CD14-positive monocyte (primary cell): ENCODE data around the gene WDR81. TPM values are rescaled to one million over a fixed set of nuclear protein-coding genes. Genes with fewer than 3 reads are reported as not detected.

Experiments used
- DNase-seq, 3 donors: peaks; one replicate each; pipeline ENCODE4 v3.0.0-alpha.2; 2011 to 2022
- H2AFZ ChIP-seq: 2 replicates; pipeline ENCODE4 v1.6.0; 2012; ENCODE audit warnings: mild to moderate bottlenecking, low read depth, low read length, inconsistent platforms; ENCODE audit not compliant: insufficient read depth, poor library complexity, severe bottlenecking
- H3K27ac ChIP-seq, 2 donors: 1 replicate in 1 of 2; 2 replicates in 1 of 2; pipeline ENCODE4 v1.5.1; 2012 to 2013; ENCODE audit warnings: low read length in 2 of 2, control low read depth in 1 of 2, inconsistent platforms in 1 of 2, low read depth in 1 of 2, mild to moderate bottlenecking in 1 of 2
- H3K27me3 ChIP-seq, 2 donors: one replicate each; pipeline versions ENCODE4 v1.6.0 to v1.6.1; 2011 to 2013; ENCODE audit warnings: low read length in 2 of 2; ENCODE audit not compliant: control insufficient read depth in 2 of 2, insufficient read depth in 2 of 2
- H3K36me3 ChIP-seq, 2 donors: replicated peaks in 1 of 2; 1 replicate in 1 of 2; 2 replicates in 1 of 2; pipeline versions ENCODE4 v1.5.1 to v1.6.1; 2012 to 2013; ENCODE audit warnings: low read length in 2 of 2, control low read depth in 1 of 2, inconsistent platforms in 1 of 2, mild to moderate bottlenecking in 1 of 2; ENCODE audit not compliant: insufficient read depth in 2 of 2, control insufficient read depth in 1 of 2
- H3K4me1 ChIP-seq, 2 donors: 1 replicate in 1 of 2; 2 replicates in 1 of 2; pipeline versions ENCODE4 v1.5.1 to v1.6.1; 2012 to 2013; ENCODE audit warnings: low read length in 2 of 2, control low read depth in 1 of 2, inconsistent platforms in 1 of 2, mild to moderate bottlenecking in 1 of 2, moderate library complexity in 1 of 2; ENCODE audit not compliant: insufficient read depth in 2 of 2, control insufficient read depth in 1 of 2
- H3K4me2 ChIP-seq: replicated peaks from 2 replicates; pipeline ENCODE3; 2012; ENCODE audit warnings: low read length, moderate library complexity, mild to moderate bottlenecking; ENCODE audit not compliant: poor library complexity, severe bottlenecking; ENCODE audit errors: extremely low read depth
- H3K4me3 ChIP-seq, 3 experiments: fragments of 200-600 bp in 1 of 3; sonication (generic) in 1 of 3; replicated peaks in 1 of 3; 1 replicate in 2 of 3; 2 replicates in 1 of 3; pipeline ENCODE4 v1.5.1; 2011 to 2013; ENCODE audit warnings: low read length in 3 of 3, mild to moderate bottlenecking in 3 of 3, control low read depth in 2 of 3, low read depth in 2 of 3, inconsistent platforms in 1 of 3, moderate library complexity in 1 of 3
- H3K79me2 ChIP-seq: 2 replicates; pipeline ENCODE4 v1.6.0; 2012; ENCODE audit warnings: mild to moderate bottlenecking, control low read depth, inconsistent platforms, low read length, moderate library complexity; ENCODE audit not compliant: insufficient read depth
- H3K9ac ChIP-seq: 2 replicates; pipeline ENCODE4 v1.6.0; 2017; ENCODE audit warnings: low read length, mild to moderate bottlenecking; ENCODE audit not compliant: insufficient read depth, poor library complexity, severe bottlenecking
- H3K9me3 ChIP-seq, 2 donors: replicated peaks in 1 of 2; 1 replicate in 1 of 2; 2 replicates in 1 of 2; pipeline versions ENCODE4 v1.5.1 to v1.6.1; 2012 to 2013; ENCODE audit warnings: low read length in 2 of 2, control low read depth in 1 of 2; ENCODE audit not compliant: control insufficient read depth in 1 of 2, insufficient read depth in 1 of 2
- H4K20me1 ChIP-seq: 2 replicates; pipeline ENCODE4 v1.6.0; 2012; ENCODE audit warnings: mild to moderate bottlenecking, low read length, control low read depth, moderate library complexity; ENCODE audit not compliant: insufficient read depth
- H3K27ac Mint-ChIP-seq, 7 donors: one replicate each; pipeline ENCODE4 v1.8.0; 2020; ENCODE audit warnings: mild to moderate bottlenecking in 7 of 7, mixed read lengths in 7 of 7, moderate library complexity in 6 of 7, inconsistent platforms in 2 of 7
- H3K27me3 Mint-ChIP-seq, 3 donors: one replicate each; pipeline ENCODE4 v1.8.0; 2021 to 2022; ENCODE audit warnings: low read depth in 3 of 3, mild to moderate bottlenecking in 3 of 3, mixed read lengths in 3 of 3, moderate library complexity in 3 of 3, inconsistent platforms in 1 of 3
- H3K36me3 Mint-ChIP-seq, 2 donors: one replicate each; pipeline ENCODE4 v1.8.0; 2020; ENCODE audit warnings: mixed read lengths in 2 of 2, inconsistent platforms in 1 of 2, mild to moderate bottlenecking in 1 of 2
- H3K4me1 Mint-ChIP-seq: one replicate; pipeline ENCODE4 v1.8.0; 2020; ENCODE audit warnings: mild to moderate bottlenecking, mixed read lengths
- H3K4me3 Mint-ChIP-seq, 2 donors: one replicate each; pipeline ENCODE4 v1.8.0; 2020; ENCODE audit warnings: mild to moderate bottlenecking in 2 of 2, mixed read lengths in 2 of 2, moderate library complexity in 1 of 2
- H3K9me3 Mint-ChIP-seq, 7 donors: one replicate each; pipeline ENCODE4 v1.8.0; 2020 to 2022; ENCODE audit warnings: mixed read lengths in 7 of 7, mild to moderate bottlenecking in 6 of 7, moderate library complexity in 6 of 7, inconsistent platforms in 2 of 7
- WGBS: methylation state at CpG from one replicate; pipeline ENCODE4 v1.1.5; 2013; ENCODE audit warnings: missing lambda C conversion rate; ENCODE audit not compliant: insufficient coverage; 5-methylcytosine and 5-hydroxymethylcytosine counted together
- intact Hi-C, 2 donors: fragments of 100-400 bp; cut with micrococcal nuclease; formaldehyde crosslinking; loops; one replicate each; pipeline versions ENCODE4 v1.15.0 to v1.15.1; 2023
- polyA plus RNA-seq, 3 donors: library from polyadenylated mRNA; depleted of rRNA in 1 of 3; unstranded in 2 of 3; stranded (reverse) in 1 of 3; fragments of 300-500 nt in 2 of 3; fragments of >200 nt in 1 of 3; fragmentation: Illumina TruSeq in 2 of 3; gene quantifications; 1 replicate in 2 of 3; 2 replicates in 1 of 3; pipeline ENCODE4 v1.2.3, GENCODE V29; 2012 to 2021
- TF ChIP-seq, protein P1 (sequence below): fragments of 200-600 bp; IDR thresholded peaks from one replicate; pipeline ENCODE4 v1.8.0; 2022; ENCODE audit warnings: antibody characterized with exemption, mild to moderate bottlenecking

Gene WDR81
- polyA plus RNA-seq, 3 donors, result 6.2 to 45.4 (median 8.8) TPM

DNA sequence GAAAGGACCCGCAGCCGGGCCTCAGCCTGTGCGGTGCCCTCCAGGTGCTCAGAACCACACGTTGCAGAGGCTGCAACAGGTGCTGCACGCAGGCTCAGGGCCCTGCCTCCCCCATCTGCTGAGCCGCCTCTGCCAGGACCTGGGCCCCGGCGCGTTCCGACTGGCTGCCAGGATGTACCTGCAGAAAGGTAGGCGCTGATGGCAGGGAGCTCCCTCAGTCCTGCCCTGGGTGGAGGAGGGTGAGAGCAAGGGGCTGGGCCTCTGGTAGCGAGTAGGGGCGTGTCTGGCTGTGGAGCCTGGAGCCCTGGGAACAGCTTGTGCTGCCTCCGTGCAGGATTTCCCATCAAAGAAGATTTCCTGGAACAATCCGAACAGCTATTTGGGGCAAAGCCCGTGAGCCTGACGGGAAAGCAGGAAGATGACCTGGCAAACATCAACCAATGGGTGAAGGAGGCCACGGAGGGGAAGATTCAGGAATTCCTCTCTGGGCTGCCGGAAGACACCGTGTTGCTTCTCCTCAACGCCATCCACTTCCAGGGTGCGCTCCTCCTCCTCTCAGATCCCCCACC is 22.6 kb downstream of the WDR81 start:
- no peak overlapping the region for H3K4me3 Mint-ChIP-seq
- H3K9me3 Mint-ChIP-seq, result peaks cover 0 to 5% (median 0%) of the 10 kb centered on the region in 7 donors
- Histone ChIP-seq H3K79me2 (no peaks in the 10 kb centered on the region), H4K20me1 (no peaks in the 10 kb centered on the region), H3K27ac (no peak overlapping the region), H3K27me3 (no peaks in the 10 kb centered on the region), H3K4me3 (no peak overlapping the region), H3K9ac (no peak overlapping the region), H3K4me1 (peaks cover 2 to 5% of the 10 kb centered on the region in 2 donors), H3K4me2 (no peak overlapping the region), H3K9me3 (no peaks in the 10 kb centered on the region), H2AFZ (no peak overlapping the region), H3K36me3 (no peaks in the 10 kb centered on the region)
- H3K4me1 Mint-ChIP-seq, result peaks cover 6% of the 10 kb centered on the region
- no peaks in the 10 kb centered on the region for H3K36me3 Mint-ChIP-seq
- 93% methylated on average over 19 of the region's 22 CpGs for WGBS
- peaks cover 0 to 7% (median 2%) of the 10 kb centered on the region in 3 donors for H3K27me3 Mint-ChIP-seq
- no peak for DNase-seq
- TF ChIP-seq, protein P1, sequence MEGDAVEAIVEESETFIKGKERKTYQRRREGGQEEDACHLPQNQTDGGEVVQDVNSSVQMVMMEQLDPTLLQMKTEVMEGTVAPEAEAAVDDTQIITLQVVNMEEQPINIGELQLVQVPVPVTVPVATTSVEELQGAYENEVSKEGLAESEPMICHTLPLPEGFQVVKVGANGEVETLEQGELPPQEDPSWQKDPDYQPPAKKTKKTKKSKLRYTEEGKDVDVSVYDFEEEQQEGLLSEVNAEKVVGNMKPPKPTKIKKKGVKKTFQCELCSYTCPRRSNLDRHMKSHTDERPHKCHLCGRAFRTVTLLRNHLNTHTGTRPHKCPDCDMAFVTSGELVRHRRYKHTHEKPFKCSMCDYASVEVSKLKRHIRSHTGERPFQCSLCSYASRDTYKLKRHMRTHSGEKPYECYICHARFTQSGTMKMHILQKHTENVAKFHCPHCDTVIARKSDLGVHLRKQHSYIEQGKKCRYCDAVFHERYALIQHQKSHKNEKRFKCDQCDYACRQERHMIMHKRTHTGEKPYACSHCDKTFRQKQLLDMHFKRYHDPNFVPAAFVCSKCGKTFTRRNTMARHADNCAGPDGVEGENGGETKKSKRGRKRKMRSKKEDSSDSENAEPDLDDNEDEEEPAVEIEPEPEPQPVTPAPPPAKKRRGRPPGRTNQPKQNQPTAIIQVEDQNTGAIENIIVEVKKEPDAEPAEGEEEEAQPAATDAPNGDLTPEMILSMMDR, result no peak
- no peak overlapping the region for H3K27ac Mint-ChIP-seq
- intact Hi-C loops, result no loop called here

DNA sequence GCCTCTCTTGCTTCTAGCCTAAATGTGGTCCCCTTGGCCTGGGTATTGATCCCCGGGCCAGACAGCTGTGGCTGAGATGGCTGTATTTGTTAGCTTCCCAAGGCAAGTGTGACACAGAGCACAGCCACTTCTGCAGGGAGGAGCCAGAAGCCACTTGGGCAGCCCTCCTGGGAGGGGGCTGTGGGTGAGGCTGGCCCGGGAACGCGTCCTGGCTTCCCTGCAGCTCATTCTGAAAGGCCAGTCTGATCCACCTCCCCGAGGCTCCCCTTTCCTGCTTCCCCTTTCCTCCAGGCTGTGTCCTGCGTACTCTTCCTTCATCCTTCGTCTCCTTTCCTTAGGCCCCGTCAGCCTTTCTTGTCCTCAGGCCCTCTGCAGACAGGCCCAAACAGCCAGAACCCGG is 26.1 kb downstream of the WDR81 start:
- intact Hi-C loops, result no loop called here
- TF ChIP-seq, protein P1, result no peak
- H3K4me3 ChIP-seq, result no peak overlapping the region
- peaks cover 29% of the 10 kb centered on the region in 2 donors for H3K4me1 ChIP-seq
- no peak overlapping the region for H2AFZ ChIP-seq
- no peak overlapping the region for H3K27ac ChIP-seq
- Mint-ChIP-seq H3K4me3 (no peak overlapping the region), H3K9me3 (peaks cover 0 to 5% (median 0%) of the 10 kb centered on the region in 7 donors), H3K27me3 (peaks cover 0 to 7% (median 2%) of the 10 kb centered on the region in 3 donors), H3K27ac (no peak overlapping the region), H3K36me3 (no peaks in the 10 kb centered on the region), H3K4me1 (peaks cover 29% of the 10 kb centered on the region)
- no peak overlapping the region for H3K4me2 ChIP-seq
- no peaks in the 10 kb centered on the region for H3K36me3 ChIP-seq
- no peaks in the 10 kb centered on the region for H3K79me2 ChIP-seq
- no peak for DNase-seq
- no peaks in the 10 kb centered on the region for H4K20me1 ChIP-seq
- 83% methylated on average over 6 of the region's 9 CpGs for WGBS
- no peak overlapping the region for H3K9ac ChIP-seq
- no peaks in the 10 kb centered on the region for H3K9me3 ChIP-seq
- H3K27me3 ChIP-seq, result no peaks in the 10 kb centered on the region
